GM21423 (cell line): Measurements from ENCODE around the gene KIF26B.
"Not testable (repeated sequence)": the region's sequence is repeated elsewhere in the genome, so short reads cannot be mapped to it uniquely, and the experiment has no call there.

Experiments
- ATAC-seq: cut with Tn5 transposase; IDR thresholded peaks from one replicate; pipeline ENCODE4 v1.9.1; 2021; ENCODE audit warnings: mild to moderate bottlenecking, moderate library complexity; ENCODE audit not compliant: unreplicated experiment

The KIF26B gene

GRCh38 chr1:245377854-245378253 is 223.1 kb downstream of the KIF26B start:
- ATAC-seq: no peak

- no peak for ATAC-seq
These were observed 223.5 kb downstream of the KIF26B start for GRCh38 chr1:245378311-245378722.

- no peak for ATAC-seq
These were observed 224.0 kb downstream of the KIF26B start for GRCh38 chr1:245378745-245379144.

DNA sequence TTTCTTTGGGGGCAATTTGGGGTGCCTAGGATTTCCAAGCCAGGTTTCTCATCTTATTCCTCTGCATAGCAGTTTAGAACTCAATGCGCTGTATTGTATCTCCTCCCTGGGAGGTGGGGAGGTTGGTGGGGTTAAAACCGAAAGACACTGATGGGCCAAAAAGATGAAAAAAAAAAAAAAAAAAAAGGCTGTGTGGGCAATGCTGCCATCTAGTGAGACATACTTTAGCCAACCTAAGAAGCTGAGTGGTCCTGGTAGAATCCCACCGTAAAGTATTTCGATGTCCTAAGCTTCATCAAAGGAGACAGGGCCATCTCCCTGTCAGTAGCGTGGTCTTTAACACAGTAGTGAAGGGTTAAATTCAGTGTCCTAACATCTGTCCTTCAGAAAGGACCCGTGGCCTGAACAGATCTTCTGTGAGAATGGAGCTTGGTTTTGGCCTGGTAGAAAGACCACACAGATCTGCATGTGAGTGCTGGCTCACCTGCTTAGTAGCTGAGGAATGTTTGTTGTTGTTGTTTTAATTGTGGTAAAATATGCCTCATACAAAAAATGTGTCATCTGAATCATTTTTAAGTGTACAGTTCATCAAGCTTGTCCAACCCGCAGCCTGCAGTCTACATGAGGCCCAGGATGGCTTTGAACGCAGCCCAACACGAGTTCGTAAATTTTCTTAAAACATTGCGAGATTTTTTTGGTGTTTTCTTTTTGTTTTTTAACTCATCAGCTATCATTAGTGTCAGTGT is 226.2 kb downstream of the KIF26B start:
- no peak for ATAC-seq

DNA sequence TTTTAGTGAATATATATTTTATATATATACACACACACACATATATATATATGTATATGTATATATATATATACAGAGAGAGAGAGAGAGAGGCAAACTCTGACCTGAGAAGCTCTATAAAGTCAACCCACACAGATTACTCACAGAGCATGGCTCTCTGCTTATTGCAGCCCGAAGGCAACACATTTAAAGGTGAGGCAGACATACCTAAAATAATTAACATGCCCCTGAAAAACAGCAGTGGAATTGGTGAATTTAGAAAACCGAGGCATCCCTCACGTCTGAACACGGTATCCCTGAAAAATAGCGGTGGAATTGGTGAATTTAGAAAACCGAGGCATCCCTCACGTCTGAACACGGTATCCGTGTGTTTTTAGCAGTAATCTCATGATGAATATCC is 228.2 kb downstream of the KIF26B start:
- ATAC-seq: no peak

DNA sequence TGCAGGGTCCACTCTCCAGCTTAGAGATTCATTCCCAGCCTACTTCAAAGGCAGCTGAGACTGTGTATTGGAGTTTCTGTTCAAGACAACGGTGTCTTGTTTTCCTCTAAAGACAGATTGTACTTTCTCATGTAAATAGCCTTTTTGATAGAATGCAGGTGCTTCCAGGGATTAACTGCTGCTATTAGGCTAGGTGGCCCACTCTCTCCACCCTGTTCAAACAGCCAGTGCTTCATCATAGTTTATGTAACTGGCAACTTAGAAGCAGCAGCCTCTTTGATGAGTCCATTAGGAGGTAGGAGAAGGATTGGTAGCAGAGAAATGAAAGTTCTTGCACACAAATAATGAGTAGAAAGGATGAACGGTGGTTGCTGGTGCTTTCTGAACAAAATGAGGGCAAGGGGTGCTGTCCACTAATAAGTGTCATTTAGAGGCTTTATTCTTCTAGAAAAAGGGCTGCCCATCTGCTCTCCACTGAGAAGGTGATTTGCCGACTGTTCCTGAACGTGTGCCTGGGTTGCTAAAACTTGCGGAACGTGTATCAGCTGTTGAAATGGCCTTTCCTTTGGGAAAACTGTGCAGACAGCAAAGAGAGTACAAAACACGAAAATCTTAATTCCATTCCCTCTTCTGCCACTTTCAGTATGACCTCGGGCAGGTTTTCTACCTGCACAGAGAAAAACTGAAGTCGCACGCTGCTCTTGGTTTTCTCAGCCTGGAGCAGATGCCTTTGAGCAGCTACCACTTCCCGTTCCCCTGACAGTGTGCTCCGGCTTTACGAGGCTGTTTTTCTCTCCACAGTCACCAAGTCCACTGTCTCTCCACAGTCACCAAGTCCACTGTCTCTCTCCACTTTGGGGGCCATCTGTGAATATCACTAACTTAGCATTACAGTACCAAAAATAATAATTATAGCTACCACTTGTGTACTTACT is 228.9 kb downstream of the KIF26B start:
- no peak for ATAC-seq

DNA sequence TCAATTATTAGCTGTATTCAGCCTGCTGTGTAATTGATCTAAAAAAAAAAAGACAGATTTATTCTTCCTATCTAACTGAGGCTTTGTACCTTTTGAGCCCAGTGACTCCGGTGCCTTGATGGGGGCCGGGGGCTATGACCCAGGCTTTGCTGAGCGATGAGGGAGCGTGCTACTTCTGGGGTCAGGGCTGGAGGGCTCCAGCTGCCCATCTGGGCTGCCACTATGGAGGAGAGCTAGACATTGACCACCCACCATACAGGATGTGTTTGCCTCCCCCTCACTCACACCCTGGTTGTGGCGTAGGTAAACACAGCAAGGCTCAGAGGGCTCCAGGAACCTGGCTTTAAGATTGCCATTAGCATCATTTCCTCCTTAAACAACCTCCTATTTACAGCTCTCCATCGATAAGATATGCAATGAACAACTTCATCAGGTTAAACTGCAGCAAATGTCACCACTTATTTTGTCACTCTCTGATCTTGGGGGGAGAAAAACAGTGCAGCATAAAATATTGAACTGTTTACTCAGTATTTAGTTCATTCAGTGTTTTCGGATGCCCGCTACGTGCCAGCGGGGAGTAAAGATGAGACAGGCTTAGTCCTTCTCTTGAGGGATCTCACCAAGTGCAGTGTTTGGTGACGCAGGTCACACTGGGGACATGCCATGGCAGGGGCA is 231.6 kb downstream of the KIF26B start:
- no peak for ATAC-seq

DNA sequence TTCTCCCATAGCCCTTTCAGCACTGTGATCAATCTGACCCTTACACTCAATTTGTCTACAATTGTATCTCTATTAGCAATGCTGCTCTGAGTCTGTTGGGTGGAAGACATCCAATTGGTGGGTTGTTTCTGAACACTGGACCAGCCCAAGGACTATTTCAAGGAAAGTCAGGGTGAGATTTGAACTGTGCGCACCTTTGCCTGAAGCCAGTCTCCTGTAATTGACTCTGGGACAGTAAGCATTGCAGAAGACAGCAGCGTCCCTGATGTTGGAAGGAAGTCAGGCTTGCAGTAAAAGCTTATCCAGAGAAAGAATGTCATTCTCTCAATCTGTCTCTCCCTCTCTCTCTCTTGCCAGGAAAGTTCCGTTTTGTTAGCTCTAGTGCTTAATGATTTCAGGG is 233.9 kb downstream of the KIF26B start:
- no peak for ATAC-seq

DNA sequence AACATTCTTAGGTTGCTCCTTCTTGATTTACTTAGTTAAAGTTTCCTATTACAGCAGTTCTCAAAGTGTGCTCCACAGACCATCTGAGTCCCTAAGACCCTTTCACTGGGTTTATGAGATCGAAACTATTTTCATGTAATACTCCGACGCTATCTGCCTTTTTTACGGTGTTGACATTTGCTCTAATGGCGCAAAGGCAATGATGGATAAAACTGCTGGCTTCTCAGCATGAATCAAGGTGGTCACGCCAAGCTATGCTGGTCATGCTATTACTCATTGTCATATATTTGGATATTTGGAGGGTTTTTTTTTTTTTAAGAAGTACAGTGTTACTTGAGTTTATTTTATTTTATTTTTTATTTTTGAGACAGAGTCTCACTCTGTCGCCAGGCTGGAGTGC is 235.1 kb downstream of the KIF26B start:
- no peak for ATAC-seq

DNA sequence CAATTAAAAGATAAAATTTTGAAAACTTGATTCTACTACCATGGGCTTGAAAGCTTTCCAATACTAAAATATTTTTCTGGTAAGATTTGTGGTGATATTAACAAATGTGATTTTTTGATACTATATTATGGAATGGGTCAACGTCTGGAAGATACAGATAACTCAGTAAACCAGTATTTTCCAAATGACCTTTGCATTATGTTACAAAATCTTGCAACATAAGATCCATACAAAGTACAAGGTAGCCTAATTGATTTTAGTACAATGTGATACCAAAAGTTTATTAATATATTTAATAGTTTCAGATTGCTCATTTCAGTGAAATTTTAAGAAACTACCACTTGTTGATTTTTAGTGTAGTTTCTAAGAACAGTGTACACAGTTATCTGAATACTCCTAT is 236.2 kb downstream of the KIF26B start:
- ATAC-seq: no peak

DNA sequence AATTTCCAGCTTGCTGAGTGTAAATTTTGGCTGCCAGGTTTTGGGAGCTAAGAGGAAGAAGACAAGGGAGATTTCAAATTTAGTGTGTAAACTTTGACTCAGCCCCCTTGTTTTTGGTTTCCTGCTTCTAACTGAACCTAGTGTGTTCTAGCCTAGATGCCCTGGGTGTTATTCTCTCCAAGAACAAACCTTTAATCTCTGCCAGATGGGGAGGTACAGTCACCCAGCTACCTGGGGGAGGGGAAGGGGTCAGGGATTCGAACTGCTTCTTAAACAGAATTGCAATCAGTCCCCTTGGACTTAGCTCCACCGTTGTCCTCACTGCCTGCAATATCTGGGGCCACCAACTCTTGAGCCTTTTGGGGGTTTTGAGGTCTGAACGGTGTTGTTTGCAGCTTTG is 238.9 kb downstream of the KIF26B start:
- ATAC-seq: no peak

DNA sequence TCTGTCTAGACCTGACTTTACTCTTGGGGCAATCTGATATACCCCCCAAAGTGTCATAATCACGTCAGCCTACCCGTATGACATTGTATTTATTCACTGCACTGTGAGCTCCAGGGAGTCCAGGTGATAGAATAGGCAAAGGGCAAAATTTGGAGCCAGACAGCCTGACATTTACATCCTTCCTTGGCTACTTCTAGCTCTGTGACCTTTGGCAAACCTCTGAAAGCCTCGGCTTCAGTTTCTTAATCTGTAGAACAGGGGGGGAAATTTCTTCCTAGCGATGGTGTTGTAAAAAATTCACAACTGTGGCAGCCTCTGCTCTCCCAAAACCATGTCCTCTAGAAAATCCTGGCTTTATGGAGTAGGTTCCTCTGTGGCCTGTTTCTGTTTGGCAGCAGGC is 240.9 kb downstream of the KIF26B start:
- no peak for ATAC-seq

DNA sequence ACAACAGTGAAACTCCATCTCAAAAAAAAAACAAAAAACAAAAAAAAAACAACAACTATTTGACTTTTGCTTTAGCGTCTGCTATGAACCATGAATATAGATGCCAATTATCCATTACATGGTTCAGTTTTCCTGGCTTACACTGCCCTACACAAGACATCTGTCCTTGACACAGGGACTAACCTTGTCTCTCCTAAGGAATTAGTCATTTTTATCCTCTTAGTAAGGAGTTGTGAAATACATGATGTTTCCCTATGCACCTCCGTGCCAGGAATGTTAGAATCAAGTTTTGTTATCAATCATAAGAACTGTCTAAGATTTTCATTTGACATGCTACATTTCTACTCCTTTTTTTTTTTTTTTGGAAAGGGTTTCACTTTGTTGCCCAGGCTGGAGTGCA is 241.8 kb downstream of the KIF26B start:
- ATAC-seq: no peak

DNA sequence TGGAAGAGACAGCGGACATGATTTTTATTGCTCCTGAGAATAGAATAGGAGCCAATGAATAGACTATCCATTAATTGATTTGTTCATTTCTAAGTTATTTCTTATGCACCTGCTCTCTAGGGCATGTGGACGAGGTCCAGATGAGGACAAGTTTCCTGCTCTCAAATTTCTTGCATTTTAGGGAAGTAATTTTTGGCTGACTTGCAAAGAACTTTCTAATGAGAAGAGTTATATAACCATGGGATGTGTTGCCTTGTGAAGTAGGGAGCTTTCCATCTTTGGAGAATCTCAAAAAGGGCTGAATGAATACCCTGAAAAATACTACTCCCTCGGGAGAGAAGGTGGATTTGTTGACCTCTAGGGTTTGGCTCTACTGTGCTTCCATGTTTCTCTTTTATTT is 243.0 kb downstream of the KIF26B start:
- ATAC-seq: no peak

DNA sequence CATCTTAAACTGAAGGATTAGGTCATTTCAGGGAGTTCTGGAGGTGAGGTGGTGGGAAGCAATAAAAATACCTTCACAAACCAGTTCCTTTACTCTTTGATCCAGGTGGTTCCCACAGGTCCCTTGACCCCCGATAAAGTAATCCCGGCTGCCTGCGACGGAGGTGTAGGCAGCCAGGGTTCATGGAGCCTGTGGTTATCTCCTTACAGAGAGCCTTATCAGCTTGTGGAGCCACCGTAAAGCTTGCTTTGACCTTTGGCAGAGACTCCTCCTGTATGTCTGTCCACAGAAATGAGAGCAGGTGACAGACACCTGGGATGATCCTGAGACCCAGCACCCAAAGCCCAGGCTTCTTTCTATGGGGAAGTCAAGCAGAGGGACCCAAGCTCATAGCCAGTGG is 243.4 kb downstream of the KIF26B start:
- no peak for ATAC-seq

- no peak for ATAC-seq
These were observed 247.2 kb downstream of the KIF26B start for GRCh38 chr1:245401881-245402587.

DNA sequence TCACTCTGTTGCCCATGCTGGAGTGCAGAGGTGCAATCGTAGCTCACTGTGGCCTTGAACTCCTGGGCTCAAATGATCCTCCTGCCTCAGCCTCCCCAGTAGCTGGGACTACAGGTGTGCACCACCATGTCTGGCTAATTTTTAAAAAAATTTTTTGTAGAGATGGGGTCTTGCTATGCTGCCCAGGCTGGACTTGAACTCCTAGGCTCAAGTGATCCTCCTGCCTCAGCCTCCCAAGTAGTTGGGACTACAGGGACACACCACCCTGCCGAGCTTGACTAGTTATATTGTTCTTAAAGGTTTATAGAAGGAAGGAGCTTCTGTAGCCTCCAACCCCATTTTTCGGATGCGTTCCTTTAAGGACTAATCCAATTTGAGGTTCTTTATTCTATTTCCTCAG is 248.2 kb downstream of the KIF26B start:
- ATAC-seq: not testable (repeated sequence)

- no peak for ATAC-seq
These were observed 249.7 kb downstream of the KIF26B start for GRCh38 chr1:245404527-245404926.

DNA sequence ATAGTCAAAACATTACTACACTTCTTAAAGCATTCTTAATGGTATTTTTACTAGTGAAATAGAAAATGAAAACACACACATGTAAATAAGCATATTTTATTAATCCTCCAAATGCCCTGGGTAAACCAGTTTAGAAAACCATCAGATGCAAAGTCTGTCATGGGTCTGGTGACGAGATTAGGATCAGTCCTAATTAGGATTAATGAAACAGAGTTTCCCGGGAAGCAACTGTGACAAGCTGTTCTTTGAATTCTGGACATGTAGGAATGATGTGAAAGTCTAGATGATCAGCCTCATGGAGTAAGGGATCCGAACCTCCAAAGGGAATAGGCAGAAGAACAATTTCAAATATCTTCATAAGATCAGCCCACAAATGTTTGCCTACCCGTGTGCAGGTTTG is 250.2 kb downstream of the KIF26B start:
- ATAC-seq: no peak

GRCh38 chr1:245406426-245406825 is 251.6 kb downstream of the KIF26B start:
- ATAC-seq: no peak

DNA sequence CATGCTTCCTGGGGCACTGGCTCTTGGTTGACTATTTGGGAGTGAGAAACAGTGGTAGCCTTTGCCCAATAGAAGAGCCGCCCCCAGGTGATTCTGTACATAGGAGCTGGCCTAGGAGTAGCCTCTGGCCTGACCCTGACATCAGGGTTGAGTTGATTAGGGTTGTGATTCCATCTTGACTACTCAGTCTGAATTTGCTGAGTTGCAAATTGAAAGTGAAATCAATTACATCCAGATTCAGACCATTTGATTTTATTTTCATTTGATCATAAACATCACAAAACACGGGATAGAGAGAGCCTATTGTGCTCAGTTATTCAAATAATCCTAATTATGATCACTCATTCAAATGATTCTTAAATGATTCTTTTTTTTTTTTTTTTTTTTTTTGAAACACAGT is 253.2 kb downstream of the KIF26B start:
- no peak for ATAC-seq
